Tibial artery (tissue), 4 donors: ENCODE results near the gene MESD.

Experiments used
- DNase-seq, 2 donors: peaks; one replicate each; pipeline ENCODE4 v3.0.0-alpha.2; 2019
- H3K27ac ChIP-seq, 2 donors: fragments of 200-600 bp; sonication (generic) in 1 of 2; 1 replicate in 1 of 2; 2 replicates in 1 of 2; pipeline ENCODE4 v1.5.1; 2018 to 2019; ENCODE audit warnings: mild to moderate bottlenecking in 1 of 2
- H3K27me3 ChIP-seq, 2 donors: fragments of 200-600 bp; sonication (generic) in 1 of 2; one replicate each; pipeline versions ENCODE4 v1.5.1 to v1.6.0; 2016 to 2019
- H3K36me3 ChIP-seq, 3 donors: fragments of 200-600 bp; sonication (generic) in 2 of 3; one replicate each; pipeline ENCODE4 v1.5.1; 2016 to 2019; ENCODE audit warnings: mild to moderate bottlenecking in 2 of 3
- H3K4me1 ChIP-seq, 4 donors: fragments of 200-600 bp; sonication (generic) in 2 of 4; 1 replicate in 3 of 4; 2 replicates in 1 of 4; pipeline ENCODE4 v1.5.1; 2016 to 2019
- H3K4me3 ChIP-seq, 2 donors: fragments of 200-600 bp; sonication (generic) in 1 of 2; 1 replicate in 1 of 2; 2 replicates in 1 of 2; pipeline ENCODE4 v1.5.1; 2018 to 2019; ENCODE audit warnings: mild to moderate bottlenecking in 2 of 2
- H3K9me3 ChIP-seq, 3 donors: fragments of 200-600 bp; sonication (generic) in 1 of 3; one replicate each; pipeline ENCODE4 v1.5.1; 2016 to 2019
- intact Hi-C: fragments of 100-400 bp; cut with DNase I; formaldehyde crosslinking; loops from one replicate; pipeline ENCODE4 v1.15.0; 2023; ENCODE audit warnings: low total_unique reads
- TF ChIP-seq, protein P1 (sequence below), 2 experiments: fragments of 200-600 bp in 1 of 2; fragments of 450-650 bp in 1 of 2; IDR thresholded peaks; one replicate each; pipeline ENCODE4 v1.5.1; 2017 to 2019; ENCODE audit warnings: antibody characterized with exemption in 2 of 2, mild to moderate bottlenecking in 1 of 2, moderate library complexity in 1 of 2

MESD gene

DNA sequence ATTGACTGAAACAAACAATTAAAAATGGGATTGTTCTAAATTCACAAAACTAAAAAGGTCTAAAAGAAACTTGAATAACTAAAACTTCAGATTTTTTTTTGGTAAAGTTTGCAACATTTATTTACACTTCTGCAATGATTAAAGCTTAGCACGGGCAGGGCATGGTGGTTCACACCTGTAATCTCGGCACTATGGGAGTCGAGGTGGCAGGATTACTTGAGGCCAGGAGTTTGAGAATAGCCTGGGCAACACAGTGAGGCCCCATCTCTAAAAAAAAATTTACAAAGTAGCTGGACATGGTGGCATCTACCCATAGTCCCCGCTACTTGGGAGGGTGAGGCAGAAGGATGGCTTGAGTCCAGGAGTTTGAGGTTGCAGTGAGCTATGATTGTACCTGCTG, 42.7 kb upstream of the MESD start:
- DNase-seq = no peak
- intact Hi-C loops = no loop called here
- no peaks in the 10 kb centered on the region for H3K27me3 ChIP-seq
- H3K4me3 ChIP-seq = no peak overlapping the region
- no peak overlapping the region for H3K27ac ChIP-seq
- H3K9me3 ChIP-seq = no peaks in the 10 kb centered on the region
- no peaks in the 10 kb centered on the region for H3K36me3 ChIP-seq
- no peaks in the 10 kb centered on the region for H3K4me1 ChIP-seq
- TF ChIP-seq, protein P1, sequence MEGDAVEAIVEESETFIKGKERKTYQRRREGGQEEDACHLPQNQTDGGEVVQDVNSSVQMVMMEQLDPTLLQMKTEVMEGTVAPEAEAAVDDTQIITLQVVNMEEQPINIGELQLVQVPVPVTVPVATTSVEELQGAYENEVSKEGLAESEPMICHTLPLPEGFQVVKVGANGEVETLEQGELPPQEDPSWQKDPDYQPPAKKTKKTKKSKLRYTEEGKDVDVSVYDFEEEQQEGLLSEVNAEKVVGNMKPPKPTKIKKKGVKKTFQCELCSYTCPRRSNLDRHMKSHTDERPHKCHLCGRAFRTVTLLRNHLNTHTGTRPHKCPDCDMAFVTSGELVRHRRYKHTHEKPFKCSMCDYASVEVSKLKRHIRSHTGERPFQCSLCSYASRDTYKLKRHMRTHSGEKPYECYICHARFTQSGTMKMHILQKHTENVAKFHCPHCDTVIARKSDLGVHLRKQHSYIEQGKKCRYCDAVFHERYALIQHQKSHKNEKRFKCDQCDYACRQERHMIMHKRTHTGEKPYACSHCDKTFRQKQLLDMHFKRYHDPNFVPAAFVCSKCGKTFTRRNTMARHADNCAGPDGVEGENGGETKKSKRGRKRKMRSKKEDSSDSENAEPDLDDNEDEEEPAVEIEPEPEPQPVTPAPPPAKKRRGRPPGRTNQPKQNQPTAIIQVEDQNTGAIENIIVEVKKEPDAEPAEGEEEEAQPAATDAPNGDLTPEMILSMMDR (IDR thresholded peaks at IDR 0.05) = no peak

DNA sequence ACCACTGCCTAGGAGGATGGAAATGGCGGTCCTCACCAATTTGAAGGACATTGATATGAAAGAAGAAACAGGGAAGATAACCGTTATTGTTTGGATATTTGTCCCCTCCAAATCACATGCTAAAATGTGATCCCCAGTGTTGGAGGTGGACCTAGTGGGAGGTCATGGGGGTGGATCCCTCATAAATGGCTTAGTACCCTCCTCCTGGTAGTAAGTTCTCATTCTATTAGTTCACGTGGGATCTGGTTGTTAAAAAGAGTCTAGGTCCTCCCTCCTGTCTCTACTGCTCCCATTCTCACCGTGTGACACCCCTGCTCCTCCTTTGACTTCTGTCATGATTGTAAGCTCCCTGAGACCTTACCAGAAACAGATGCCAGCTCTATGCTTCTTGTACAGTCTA, 41.6 kb upstream of the MESD start:
- Histone ChIP-seq H3K27me3 (no peaks in the 10 kb centered on the region), H3K4me3 (no peak overlapping the region), H3K27ac (no peak overlapping the region), H3K4me1 (no peaks in the 10 kb centered on the region), H3K36me3 (no peaks in the 10 kb centered on the region), H3K9me3 (no peaks in the 10 kb centered on the region)
- intact Hi-C loops = no loop called here
- TF ChIP-seq, protein P1 (IDR thresholded peaks at IDR 0.05) = no peak
- no peak for DNase-seq

DNA sequence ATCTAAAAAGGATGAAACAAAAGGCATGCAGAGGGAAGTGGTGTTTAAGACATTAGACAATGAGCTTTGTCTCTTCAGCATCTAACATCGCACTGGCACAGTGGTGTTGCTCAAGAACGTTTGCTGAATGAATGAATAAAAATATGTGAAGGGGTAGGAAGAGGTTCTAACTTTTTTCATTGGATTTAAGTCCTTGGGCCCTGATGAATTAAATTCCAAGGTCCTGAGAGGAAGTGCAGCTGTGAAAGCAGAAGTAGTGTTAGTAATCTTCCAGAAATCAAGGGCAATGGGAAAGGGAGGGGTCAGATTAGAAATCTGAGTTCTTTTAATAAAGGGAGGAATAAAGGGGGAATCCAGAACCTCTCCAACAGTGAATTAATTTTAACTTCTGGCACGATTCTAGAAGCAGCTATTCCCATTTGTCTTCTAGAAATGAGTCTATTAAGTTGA, 40.7 kb upstream of the MESD start:
- no peak overlapping the region for H3K4me3 ChIP-seq
- no peaks in the 10 kb centered on the region for H3K9me3 ChIP-seq
- intact Hi-C loops = no loop called here
- no peaks in the 10 kb centered on the region for H3K36me3 ChIP-seq
- no peaks in the 10 kb centered on the region for H3K4me1 ChIP-seq
- H3K27me3 ChIP-seq = no peaks in the 10 kb centered on the region
- no peak for DNase-seq
- TF ChIP-seq, protein P1 (IDR thresholded peaks at IDR 0.05) = no peak
- no peak overlapping the region for H3K27ac ChIP-seq

DNA sequence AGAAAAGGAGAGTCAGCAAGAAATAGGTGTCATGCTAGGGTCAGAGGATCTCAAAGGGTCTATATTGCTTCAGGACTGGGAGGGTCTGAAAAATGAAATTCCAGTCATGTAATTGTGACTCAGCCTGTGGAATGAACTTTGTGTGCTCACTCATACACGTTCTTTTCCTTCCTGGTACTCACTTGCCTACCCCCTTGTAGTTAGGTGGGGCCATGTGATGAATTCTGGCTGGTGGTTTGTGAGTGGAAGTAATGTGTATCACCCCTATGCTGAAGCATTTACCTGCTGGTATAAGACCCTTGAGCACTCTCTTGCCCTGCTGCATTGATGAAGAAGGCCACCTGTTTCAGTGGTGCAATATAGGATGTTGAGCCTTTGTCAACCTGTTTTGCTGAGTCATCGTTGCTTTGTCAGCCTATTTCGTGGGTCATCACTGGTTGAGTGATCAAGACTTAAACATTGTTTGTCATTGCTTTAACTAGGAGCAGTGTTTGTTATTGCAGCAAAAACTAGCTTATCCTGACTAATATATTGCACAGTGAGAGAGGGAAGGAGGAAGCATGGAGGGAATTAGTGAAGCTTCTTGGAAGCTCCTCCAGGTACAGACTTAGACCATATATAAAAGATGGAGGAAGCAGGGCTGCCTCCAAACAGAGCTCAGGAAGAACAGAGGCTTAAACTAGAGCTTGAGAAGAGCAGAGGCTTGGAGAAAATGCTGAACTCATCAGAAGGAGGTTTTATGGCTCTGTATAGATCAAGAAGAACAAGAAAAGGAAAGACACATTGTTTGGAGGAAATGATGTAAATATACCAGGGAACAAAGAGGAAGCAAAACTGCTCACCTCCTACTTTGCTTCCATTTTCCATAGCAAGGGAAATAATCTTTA, 40.0 kb upstream of the MESD start:
- Histone ChIP-seq H3K9me3 (no peaks in the 10 kb centered on the region), H3K27me3 (no peaks in the 10 kb centered on the region), H3K27ac (no peak overlapping the region), H3K4me1 (no peaks in the 10 kb centered on the region), H3K4me3 (no peak overlapping the region), H3K36me3 (no peaks in the 10 kb centered on the region)
- intact Hi-C loops = loop anchor here (10.0 kb wide), 1 partner anchor 55 kb away; no protein-coding TSS in a partner anchor
- no peak for DNase-seq
- TF ChIP-seq, protein P1 (IDR thresholded peaks at IDR 0.05) = no peak

DNA sequence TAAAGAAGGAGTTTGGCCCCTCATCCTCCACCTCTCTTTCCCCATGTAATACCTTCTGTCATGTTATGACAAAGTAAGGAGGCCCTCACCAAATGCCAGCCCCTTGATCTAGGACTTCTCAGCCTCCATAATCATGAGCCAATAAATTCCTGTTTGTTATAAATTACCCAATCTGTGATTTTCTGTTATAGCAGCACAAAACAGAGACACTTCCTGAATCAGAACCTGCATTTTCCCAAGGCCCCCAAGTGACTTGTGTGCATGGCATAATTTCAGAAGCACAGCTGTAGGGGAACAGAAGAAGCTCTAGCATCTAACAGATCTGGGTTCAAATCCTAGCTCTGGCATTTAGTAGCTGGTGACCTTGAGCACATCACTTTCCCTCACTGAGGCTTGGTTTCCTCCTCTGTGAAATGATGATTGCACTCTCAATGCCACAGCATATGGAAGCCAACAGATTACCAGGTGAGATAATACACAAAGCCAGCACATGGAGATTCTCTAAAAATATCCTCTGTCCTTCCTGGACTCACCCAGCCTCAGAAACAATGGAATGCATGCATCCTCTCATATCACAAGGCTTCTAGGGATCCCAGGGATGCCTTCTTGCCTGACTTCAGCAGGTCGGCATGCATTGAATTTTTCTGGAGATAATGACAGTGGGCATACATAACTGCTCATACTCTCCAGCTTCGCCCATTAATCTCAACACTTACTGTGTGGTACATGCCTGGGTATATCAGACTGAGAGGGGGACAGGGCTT, 37.4 kb upstream of the MESD start:
- Histone ChIP-seq H3K4me3 (no peak overlapping the region), H3K27ac (no peak overlapping the region), H3K36me3 (no peaks in the 10 kb centered on the region), H3K9me3 (no peaks in the 10 kb centered on the region), H3K4me1 (peaks cover 0 to 4% (median 0%) of the 10 kb centered on the region in 4 donors), H3K27me3 (no peaks in the 10 kb centered on the region)
- intact Hi-C loops = loop anchor here (10.0 kb wide), 1 partner anchor 58 kb away; no protein-coding TSS in a partner anchor
- TF ChIP-seq, protein P1 (IDR thresholded peaks at IDR 0.05) = no peak
- DNase-seq = no peak
